GM06990 (cell line): ENCODE results near the gene CABS1.

ENCODE experiments used
- DNase-seq: peaks from one replicate; pipeline ENCODE4 v3.0.0-alpha.2; 2011; ENCODE audit not compliant: insufficient read length; ENCODE audit errors: extremely low read depth
- H3K27me3 ChIP-seq: replicated peaks from 2 replicates; pipeline ENCODE4 v1.6.0; 2011; ENCODE audit warnings: low read length; ENCODE audit not compliant: control insufficient read depth, insufficient read depth
- H3K36me3 ChIP-seq: 2 replicates; pipeline ENCODE4 v1.5.1; 2011; ENCODE audit warnings: low read length; ENCODE audit not compliant: control insufficient read depth, insufficient read depth
- H3K4me3 ChIP-seq: replicated peaks from 2 replicates; pipeline ENCODE4 v1.5.1; 2011; ENCODE audit warnings: low read depth, mild to moderate bottlenecking, control low read depth, low read length
- TF ChIP-seq, protein P1 (sequence below): IDR thresholded peaks from 2 replicates; pipeline ENCODE4 v1.5.1; 2011; ENCODE audit warnings: low read length, control low read depth, mild to moderate bottlenecking, inconsistent platforms; ENCODE audit not compliant: insufficient read depth, poor library complexity, severe bottlenecking

The CABS1 gene

GRCh38 chr4:70382691-70383181 is 48.0 kb downstream of the CABS1 start, which contains the start of gene SMR3B:
TSS of gene SMR3B (plus strand) at chr4:70383131. CDS start at chr4:70384511, 1,380 bp downstream.
- Histone ChIP-seq H3K36me3 (no peaks in the 10 kb centered on the region), H3K4me3 (no peak within 1 kb of the TSS), H3K27me3 (no peaks in the 10 kb centered on the region)
- no peak for DNase-seq
- TF ChIP-seq, protein P1, sequence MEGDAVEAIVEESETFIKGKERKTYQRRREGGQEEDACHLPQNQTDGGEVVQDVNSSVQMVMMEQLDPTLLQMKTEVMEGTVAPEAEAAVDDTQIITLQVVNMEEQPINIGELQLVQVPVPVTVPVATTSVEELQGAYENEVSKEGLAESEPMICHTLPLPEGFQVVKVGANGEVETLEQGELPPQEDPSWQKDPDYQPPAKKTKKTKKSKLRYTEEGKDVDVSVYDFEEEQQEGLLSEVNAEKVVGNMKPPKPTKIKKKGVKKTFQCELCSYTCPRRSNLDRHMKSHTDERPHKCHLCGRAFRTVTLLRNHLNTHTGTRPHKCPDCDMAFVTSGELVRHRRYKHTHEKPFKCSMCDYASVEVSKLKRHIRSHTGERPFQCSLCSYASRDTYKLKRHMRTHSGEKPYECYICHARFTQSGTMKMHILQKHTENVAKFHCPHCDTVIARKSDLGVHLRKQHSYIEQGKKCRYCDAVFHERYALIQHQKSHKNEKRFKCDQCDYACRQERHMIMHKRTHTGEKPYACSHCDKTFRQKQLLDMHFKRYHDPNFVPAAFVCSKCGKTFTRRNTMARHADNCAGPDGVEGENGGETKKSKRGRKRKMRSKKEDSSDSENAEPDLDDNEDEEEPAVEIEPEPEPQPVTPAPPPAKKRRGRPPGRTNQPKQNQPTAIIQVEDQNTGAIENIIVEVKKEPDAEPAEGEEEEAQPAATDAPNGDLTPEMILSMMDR, result no peak
